Measurements from ENCODE around the gene TRIP13.

TRIP13 gene

DNA sequence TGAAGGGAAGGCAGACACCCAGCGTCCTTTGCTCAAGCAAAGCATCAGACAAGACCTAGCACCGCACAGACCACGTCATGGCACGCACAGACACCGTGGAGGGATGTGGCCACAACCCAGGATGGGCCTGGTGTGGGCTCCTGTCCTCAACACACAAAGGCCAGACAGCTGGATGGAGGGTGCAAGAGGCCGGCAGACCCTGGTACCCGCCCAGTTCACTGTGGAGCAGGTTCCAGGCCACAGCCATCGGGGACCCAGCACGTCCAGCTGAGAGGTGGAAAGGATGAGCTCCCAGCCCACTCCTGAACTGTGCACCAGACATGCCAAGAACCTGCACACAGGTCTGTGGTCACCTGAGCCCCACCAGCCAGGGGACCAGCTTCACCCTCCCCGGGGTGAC lies 26.9 kb upstream of the TRIP13 start:
- Histone ChIP-seq H3K9me3 (ENCODE audit: control insufficient read depth, insufficient read depth, low read depth, low read length) (no peaks in the 10 kb centered on the region), H3K4me1 (ENCODE audit: control insufficient read depth, insufficient read depth, low read length) (no peaks in the 10 kb centered on the region), H3K36me3 (ENCODE audit: control insufficient read depth in 2 of 2, insufficient read depth in 1 of 2, low read length in 2 of 2) (peaks cover 22 to 87% of the 10 kb centered on the region in 2 experiments), H3K4me3 (ENCODE audit: low read depth, low read length) (no peak overlapping the region), H3K27ac (ENCODE audit: extremely low read depth, low read depth, low read length) (no peak overlapping the region)
- no peak for TF ChIP-seq ZNF768 (tag by site-specific recombination; IDR thresholded peaks at IDR 0.05)
- TF ChIP-seq ZNF10 (tag by site-specific recombination; IDR thresholded peaks at IDR 0.05), result no peak
- no peak for TF ChIP-seq ZFP37 (tag by site-specific recombination; IDR thresholded peaks at IDR 0.05)
- TF ChIP-seq PRDM1 (tag by site-specific recombination; IDR thresholded peaks at IDR 0.05), result no peak
- TF ChIP-seq SP7 (tag by site-specific recombination; IDR thresholded peaks at IDR 0.05), result no peak
- no peak for TF ChIP-seq ZNF776 (tag by site-specific recombination; IDR thresholded peaks at IDR 0.05; ENCODE audit: borderline replicate concordance)
- TF ChIP-seq ZNF785 (tag by site-specific recombination; IDR thresholded peaks at IDR 0.05), result no peak
- TF ChIP-seq OVOL3 (tag by site-specific recombination; IDR thresholded peaks at IDR 0.05), result no peak
- TF ChIP-seq ZNF501 (tag by site-specific recombination; IDR thresholded peaks at IDR 0.05), result no peak
- POLR2A ChIA-PET, result no interaction called here
- CTCF ChIA-PET, result no interaction called here

DNA sequence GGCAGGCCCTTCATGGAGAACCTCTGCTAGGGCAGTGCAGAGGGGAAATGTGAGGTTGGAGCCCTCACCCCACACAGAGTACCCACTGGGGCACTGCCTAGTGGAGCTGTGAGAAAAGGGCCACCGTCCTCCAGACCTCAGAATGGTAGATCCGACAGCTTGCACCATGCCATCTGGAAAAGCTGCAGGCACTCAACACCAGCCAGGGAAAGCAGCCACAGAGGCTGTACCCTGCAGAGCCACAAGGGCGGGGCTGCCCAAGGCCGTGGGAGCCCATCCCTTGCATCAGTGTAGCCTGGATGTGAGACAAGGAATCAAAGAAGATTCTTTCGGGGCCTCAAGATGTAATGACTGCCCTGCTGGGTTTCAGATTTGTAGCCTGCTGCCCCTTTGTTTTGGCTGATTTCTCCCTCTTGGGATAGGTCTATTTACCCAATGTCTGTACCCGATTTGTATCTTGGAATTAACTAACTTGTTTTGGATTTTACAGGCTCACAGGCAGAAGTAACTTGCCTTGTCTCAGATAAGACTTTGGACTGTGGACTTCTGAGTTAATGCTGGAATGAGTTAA lies 25.3 kb upstream of the TRIP13 start:
- peaks cover 31 to 100% of the 10 kb centered on the region in 2 experiments for H3K36me3 ChIP-seq (ENCODE audit: control insufficient read depth in 2 of 2, insufficient read depth in 1 of 2, low read length in 2 of 2)
- TF ChIP-seq KLF8 (tag by site-specific recombination; IDR thresholded peaks at IDR 0.05), result no peak
- TF ChIP-seq KLF1 (tag by site-specific recombination; IDR thresholded peaks at IDR 0.05), result no peak
- TF ChIP-seq, protein P1, sequence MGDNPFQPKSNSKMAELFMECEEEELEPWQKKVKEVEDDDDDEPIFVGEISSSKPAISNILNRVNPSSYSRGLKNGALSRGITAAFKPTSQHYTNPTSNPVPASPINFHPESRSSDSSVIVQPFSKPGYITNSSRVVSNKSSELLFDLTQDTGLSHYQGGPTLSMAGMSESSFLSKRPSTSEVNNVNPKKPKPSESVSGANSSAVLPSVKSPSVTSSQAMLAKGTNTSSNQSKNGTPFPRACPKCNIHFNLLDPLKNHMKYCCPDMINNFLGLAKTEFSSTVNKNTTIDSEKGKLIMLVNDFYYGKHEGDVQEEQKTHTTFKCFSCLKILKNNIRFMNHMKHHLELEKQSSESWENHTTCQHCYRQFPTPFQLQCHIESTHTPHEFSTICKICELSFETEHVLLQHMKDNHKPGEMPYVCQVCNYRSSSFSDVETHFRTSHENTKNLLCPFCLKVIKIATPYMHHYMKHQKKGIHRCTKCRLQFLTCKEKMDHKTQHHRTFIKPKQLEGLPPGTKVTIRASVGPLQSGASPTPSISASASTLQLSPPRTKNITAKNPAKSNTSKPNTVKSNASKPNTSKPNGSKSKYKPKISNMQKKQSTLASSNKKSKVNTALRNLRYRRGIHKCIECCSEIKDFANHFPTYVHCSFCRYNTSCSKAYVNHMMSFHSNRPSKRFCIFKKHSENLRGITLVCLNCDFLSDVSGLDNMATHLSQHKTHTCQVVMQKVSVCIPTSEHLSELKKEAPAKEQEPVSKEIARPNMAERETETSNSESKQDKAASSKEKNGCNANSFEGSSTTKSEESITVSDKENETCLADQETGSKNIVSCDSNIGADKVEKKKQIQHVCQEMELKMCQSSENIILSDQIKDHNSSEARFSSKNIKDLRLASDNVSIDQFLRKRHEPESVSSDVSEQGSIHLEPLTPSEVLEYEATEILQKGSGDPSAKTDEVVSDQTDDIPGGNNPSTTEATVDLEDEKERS (tag by site-specific recombination; IDR thresholded peaks at IDR 0.05), result no peak
- TF ChIP-seq ZNF155 (tag by site-specific recombination; IDR thresholded peaks at IDR 0.05), result no peak
- no peak for TF ChIP-seq ZBTB48 (tag by site-specific recombination; IDR thresholded peaks at IDR 0.05)
- TF ChIP-seq, protein P2, sequence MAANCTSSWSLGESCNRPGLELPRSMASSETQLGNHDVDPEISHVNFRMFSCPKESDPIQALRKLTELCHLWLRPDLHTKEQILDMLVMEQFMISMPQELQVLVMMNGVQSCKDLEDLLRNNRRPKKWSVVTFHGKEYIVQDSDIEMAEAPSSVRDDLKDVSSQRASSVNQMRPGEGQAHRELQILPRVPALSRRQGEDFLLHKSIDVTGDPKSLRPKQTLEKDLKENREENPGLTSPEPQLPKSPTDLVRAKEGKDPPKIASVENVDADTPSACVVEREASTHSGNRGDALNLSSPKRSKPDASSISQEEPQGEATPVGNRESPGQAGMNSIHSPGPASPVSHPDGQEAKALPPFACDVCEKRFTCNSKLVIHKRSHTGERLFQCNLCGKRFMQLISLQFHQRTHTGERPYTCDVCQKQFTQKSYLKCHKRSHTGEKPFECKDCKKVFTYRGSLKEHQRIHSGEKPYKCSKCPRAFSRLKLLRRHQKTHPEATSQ (tag by site-specific recombination; IDR thresholded peaks at IDR 0.05), result no peak
- TF ChIP-seq ZNF2 (tag by site-specific recombination; IDR thresholded peaks at IDR 0.05), result no peak
- no peak for TF ChIP-seq HOXC10 (CRISPR knock-in tag; IDR thresholded peaks at IDR 0.05)
- TF ChIP-seq, protein P3, sequence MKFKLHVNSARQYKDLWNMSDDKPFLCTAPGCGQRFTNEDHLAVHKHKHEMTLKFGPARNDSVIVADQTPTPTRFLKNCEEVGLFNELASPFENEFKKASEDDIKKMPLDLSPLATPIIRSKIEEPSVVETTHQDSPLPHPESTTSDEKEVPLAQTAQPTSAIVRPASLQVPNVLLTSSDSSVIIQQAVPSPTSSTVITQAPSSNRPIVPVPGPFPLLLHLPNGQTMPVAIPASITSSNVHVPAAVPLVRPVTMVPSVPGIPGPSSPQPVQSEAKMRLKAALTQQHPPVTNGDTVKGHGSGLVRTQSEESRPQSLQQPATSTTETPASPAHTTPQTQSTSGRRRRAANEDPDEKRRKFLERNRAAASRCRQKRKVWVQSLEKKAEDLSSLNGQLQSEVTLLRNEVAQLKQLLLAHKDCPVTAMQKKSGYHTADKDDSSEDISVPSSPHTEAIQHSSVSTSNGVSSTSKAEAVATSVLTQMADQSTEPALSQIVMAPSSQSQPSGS (tag by site-specific recombination; IDR thresholded peaks at IDR 0.05; ENCODE audit: low read depth), result no peak
- no peak for TF ChIP-seq GLIS1 (tag by site-specific recombination; IDR thresholded peaks at IDR 0.05)
- no peak for TF ChIP-seq ZNF624 (tag by site-specific recombination; IDR thresholded peaks at IDR 0.05)
- TF ChIP-seq, protein P4, sequence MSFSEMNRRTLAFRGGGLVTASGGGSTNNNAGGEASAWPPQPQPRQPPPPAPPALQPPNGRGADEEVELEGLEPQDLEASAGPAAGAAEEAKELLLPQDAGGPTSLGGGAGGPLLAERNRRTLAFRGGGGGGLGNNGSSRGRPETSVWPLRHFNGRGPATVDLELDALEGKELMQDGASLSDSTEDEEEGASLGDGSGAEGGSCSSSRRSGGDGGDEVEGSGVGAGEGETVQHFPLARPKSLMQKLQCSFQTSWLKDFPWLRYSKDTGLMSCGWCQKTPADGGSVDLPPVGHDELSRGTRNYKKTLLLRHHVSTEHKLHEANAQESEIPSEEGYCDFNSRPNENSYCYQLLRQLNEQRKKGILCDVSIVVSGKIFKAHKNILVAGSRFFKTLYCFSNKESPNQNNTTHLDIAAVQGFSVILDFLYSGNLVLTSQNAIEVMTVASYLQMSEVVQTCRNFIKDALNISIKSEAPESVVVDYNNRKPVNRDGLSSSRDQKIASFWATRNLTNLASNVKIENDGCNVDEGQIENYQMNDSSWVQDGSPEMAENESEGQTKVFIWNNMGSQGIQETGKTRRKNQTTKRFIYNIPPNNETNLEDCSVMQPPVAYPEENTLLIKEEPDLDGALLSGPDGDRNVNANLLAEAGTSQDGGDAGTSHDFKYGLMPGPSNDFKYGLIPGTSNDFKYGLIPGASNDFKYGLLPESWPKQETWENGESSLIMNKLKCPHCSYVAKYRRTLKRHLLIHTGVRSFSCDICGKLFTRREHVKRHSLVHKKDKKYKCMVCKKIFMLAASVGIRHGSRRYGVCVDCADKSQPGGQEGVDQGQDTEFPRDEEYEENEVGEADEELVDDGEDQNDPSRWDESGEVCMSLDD (tag by site-specific recombination; IDR thresholded peaks at IDR 0.05), result no peak
- POLR2A ChIA-PET, result no interaction called here

More for the DNA sequence above, 25.3 kb upstream of the TRIP13 start:
- H3K4me3 ChIP-seq (ENCODE audit: low read depth, low read length), result no peak overlapping the region
- no peaks in the 10 kb centered on the region for H3K4me1 ChIP-seq (ENCODE audit: control insufficient read depth, insufficient read depth, low read length)
- CTCF ChIA-PET, result no interaction called here
- no peaks in the 10 kb centered on the region for H3K9me3 ChIP-seq (ENCODE audit: control insufficient read depth, insufficient read depth, low read depth, low read length)
- no peak overlapping the region for H3K27ac ChIP-seq (ENCODE audit: extremely low read depth, low read depth, low read length)

All from HEK293 (cell line).